Thyroid gland (tissue), 4 donors: ENCODE data around the gene ACVR1.

Experiments
- POLR2A ChIP-seq, 2 donors: fragments of 450-650 bp; IDR thresholded peaks; one replicate each; pipeline ENCODE4 v1.6.1; 2017; ENCODE audit warnings: antibody characterized with exemption in 2 of 2, mild to moderate bottlenecking in 2 of 2, moderate library complexity in 1 of 2
- TF ChIP-seq, protein P1 (sequence below), 6 experiments: fragments of 200-600 bp in 3 of 6; fragments of 450-650 bp in 3 of 6; sonication (generic) in 3 of 6; IDR thresholded peaks; one replicate each; pipeline ENCODE4 v1.5.1; 2016 to 2019; ENCODE audit warnings: antibody characterized with exemption in 6 of 6, mild to moderate bottlenecking in 2 of 6, inconsistent platforms in 1 of 6, moderate library complexity in 1 of 6

DNA sequence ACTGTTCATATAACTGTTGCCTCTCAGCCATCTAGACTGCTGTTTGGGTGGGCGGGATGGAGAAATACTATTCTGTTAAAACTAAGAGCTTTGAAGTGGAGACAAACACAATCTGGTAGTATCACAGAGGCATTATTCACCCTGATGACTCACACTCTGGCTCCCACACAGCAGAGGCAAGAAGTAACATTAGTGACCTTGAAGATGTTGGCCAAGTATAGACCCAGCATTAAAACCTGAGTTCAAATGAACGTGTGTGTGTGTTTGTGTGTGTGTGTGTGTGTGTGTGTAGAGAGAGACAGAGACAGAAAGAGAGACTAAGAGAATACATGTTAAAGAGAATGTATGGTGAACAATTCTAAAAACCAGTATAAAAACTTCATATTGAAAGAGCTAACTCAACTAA, 22.5 kb upstream of the ACVR1 start:
- TF ChIP-seq, protein P1, sequence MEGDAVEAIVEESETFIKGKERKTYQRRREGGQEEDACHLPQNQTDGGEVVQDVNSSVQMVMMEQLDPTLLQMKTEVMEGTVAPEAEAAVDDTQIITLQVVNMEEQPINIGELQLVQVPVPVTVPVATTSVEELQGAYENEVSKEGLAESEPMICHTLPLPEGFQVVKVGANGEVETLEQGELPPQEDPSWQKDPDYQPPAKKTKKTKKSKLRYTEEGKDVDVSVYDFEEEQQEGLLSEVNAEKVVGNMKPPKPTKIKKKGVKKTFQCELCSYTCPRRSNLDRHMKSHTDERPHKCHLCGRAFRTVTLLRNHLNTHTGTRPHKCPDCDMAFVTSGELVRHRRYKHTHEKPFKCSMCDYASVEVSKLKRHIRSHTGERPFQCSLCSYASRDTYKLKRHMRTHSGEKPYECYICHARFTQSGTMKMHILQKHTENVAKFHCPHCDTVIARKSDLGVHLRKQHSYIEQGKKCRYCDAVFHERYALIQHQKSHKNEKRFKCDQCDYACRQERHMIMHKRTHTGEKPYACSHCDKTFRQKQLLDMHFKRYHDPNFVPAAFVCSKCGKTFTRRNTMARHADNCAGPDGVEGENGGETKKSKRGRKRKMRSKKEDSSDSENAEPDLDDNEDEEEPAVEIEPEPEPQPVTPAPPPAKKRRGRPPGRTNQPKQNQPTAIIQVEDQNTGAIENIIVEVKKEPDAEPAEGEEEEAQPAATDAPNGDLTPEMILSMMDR (IDR thresholded peaks at IDR 0.05): no peak
- TF ChIP-seq POLR2A (IDR thresholded peaks at IDR 0.05): no peak
